HepG2 (cell line): Measurements from ENCODE around the gene CPA2. TPM values are rescaled to one million over a fixed set of nuclear protein-coding genes. Genes with fewer than 3 reads are reported as not detected.

Source experiments
- ATAC-seq: fragments of 200-7000 bp; cut with Tn5 transposase; 3 replicates; pipeline ENCODE4 v1.9.1; 2020; ENCODE audit warnings: mild to moderate bottlenecking, moderate library complexity
- BruUV-seq: library from RNA; stranded (reverse); fragments of 400-500 nt; replicated peaks from 2 replicates; lab custom pipeline; 2021; lab: Mats Ljungman, UMichigan
- CTCF ChIA-PET: fragments of 300-600 bp; formaldehyde crosslinking; extraction: SDS; loops from one replicate; lab custom pipeline; 2021; ENCODE audit warnings: low total read pairs, inconsistent platforms, low intra/inter-chr PET ratio; lab: Yijun Ruan, JAX
- POLR2A ChIA-PET: fragments of 350-600 bp; sonication (Branson Sonifier 250); formaldehyde crosslinking; loops from one replicate; lab custom pipeline; 2020; ENCODE audit warnings: antibody characterized with exemption, inconsistent platforms; lab: Yijun Ruan, JAX
- DNase-seq: peaks from one replicate; pipeline ENCODE4 v3.0.0-alpha.2; 2015; ENCODE audit warnings: low spot score
- FAIRE-seq: peaks from 3 replicates; lab custom pipeline; 2011; peaks lifted over from hg19 to GRCh38; lab: Jason Lieb, UNC
- H2AFZ ChIP-seq: one replicate; pipeline ENCODE4 v1.6.1; 2011; ENCODE audit warnings: low read length, inconsistent platforms
- H3K27ac ChIP-seq: fragments of 300-600 bp; 3 replicates; pipeline ENCODE4 v1.8.0; 2011; ENCODE audit warnings: mixed run types, mild to moderate bottlenecking, mixed read lengths, low read length, inconsistent platforms; ENCODE audit not compliant: insufficient read depth; ENCODE audit errors: extremely low read length
- H3K27me3 ChIP-seq, 2 experiments: fragments of 200-600 bp in 1 of 2; 2 replicates in 1 of 2; 3 replicates in 1 of 2; pipeline versions ENCODE4 v1.6.0 to v1.8.0; 2011; ENCODE audit warnings: low read length in 2 of 2, mild to moderate bottlenecking in 2 of 2, moderate library complexity in 2 of 2, inconsistent platforms in 1 of 2; ENCODE audit not compliant: insufficient read depth in 2 of 2, control insufficient read depth in 1 of 2
- H3K36me3 ChIP-seq, 2 experiments: fragments of 200-600 bp in 1 of 2; replicated peaks in 1 of 2; 2 replicates in 1 of 2; 3 replicates in 1 of 2; pipeline versions ENCODE4 v1.5.1 to v1.8.0; 2011; ENCODE audit warnings: low read length in 2 of 2, inconsistent platforms in 1 of 2; ENCODE audit not compliant: insufficient read depth in 2 of 2, control insufficient read depth in 1 of 2
- H3K4me1 ChIP-seq: 2 replicates; pipeline ENCODE4 v1.5.1; 2012; ENCODE audit warnings: low read length, inconsistent platforms; ENCODE audit not compliant: insufficient read depth
- H3K4me2 ChIP-seq: 2 replicates; pipeline ENCODE4 v1.6.0; 2011; ENCODE audit warnings: low read depth, low read length, inconsistent platforms
- H3K4me3 ChIP-seq, 3 experiments: fragments of 200-600 bp in 1 of 3; sonication (generic), shearing (Covaris generic) in 1 of 3; replicated peaks in 1 of 3; 2 replicates each; pipeline ENCODE4 v1.5.1; 2011 to 2016; ENCODE audit warnings: low read length in 3 of 3, inconsistent platforms in 2 of 3, low read depth in 2 of 3, mild to moderate bottlenecking in 2 of 3, control low read depth in 1 of 3, mixed read lengths in 1 of 3; ENCODE audit not compliant: insufficient read depth in 1 of 3
- H3K79me2 ChIP-seq: one replicate; pipeline ENCODE4 v1.6.1; 2011; ENCODE audit warnings: low read length, inconsistent platforms; ENCODE audit not compliant: insufficient read depth
- H3K9ac ChIP-seq: 2 replicates; pipeline ENCODE4 v1.6.0; 2011; ENCODE audit warnings: mild to moderate bottlenecking, low read depth, low read length, inconsistent platforms; ENCODE audit not compliant: insufficient read depth
- H3K9me3 ChIP-seq: 2 replicates; pipeline ENCODE4 v1.5.1; 2012; ENCODE audit warnings: mild to moderate bottlenecking, low read length
- H4K20me1 ChIP-seq: 2 replicates; pipeline ENCODE4 v1.6.0; 2011; ENCODE audit warnings: inconsistent platforms, mild to moderate bottlenecking, low read length, moderate library complexity; ENCODE audit not compliant: insufficient read depth
- CHD4 ChIP-seq: fragments of 200-600 bp; sonication (generic); IDR thresholded peaks from 2 replicates; pipeline ENCODE4 v1.7.0; 2017; ENCODE audit warnings: mild to moderate bottlenecking, low read length, borderline replicate concordance
- SPEN ChIP-seq: sonication (generic); formaldehyde crosslinking; IDR thresholded peaks from 2 replicates; pipeline ENCODE4 v1.5.1; 2020; ENCODE audit warnings: low read depth, mild to moderate bottlenecking, missing genetic modification reagents
- TBX3 ChIP-seq: fragments of 450-650 bp; IDR thresholded peaks from 2 replicates; pipeline ENCODE4 v1.6.1; 2017; ENCODE audit warnings: antibody characterized with exemption, mild to moderate bottlenecking, inconsistent platforms, borderline replicate concordance
- ZNF441 ChIP-seq: sonication (generic); formaldehyde crosslinking; IDR thresholded peaks from 2 replicates; pipeline ENCODE4 v1.7.0; 2021; ENCODE audit warnings: missing genetic modification reagents, borderline replicate concordance
- ZNF570 ChIP-seq: sonication (generic); formaldehyde crosslinking; IDR thresholded peaks from 2 replicates; pipeline ENCODE4 v1.4.0; 2020; ENCODE audit warnings: mild to moderate bottlenecking, missing genetic modification reagents, borderline replicate concordance
- WGBS: methylation state at CpG from one replicate; pipeline ENCODE4 v1.1.6; 2017; ENCODE audit warnings: low lambda C conversion rate; 5-methylcytosine and 5-hydroxymethylcytosine counted together
- in situ Hi-C: cut with HindIII; loops from 2 replicates; pipeline ENCODE4 v1.10.0; 2017; ENCODE audit warnings: low pct_unique_long_range_greater_than_20kb; ENCODE audit not compliant: extremely low pct_ligation_motif_present
- intact Hi-C: fragments of 100-400 bp; cut with micrococcal nuclease; formaldehyde crosslinking; loops from one replicate; pipeline ENCODE4 v1.10.0; 2022; ENCODE audit not compliant: unreplicated experiment
- polyA plus RNA-seq, 8 experiments: library from polyadenylated mRNA; depleted of rRNA in 3 of 8; stranded (reverse) in 7 of 8; unstranded in 1 of 8; fragments of >200 nt; fragmentation: Illumina TruSeq in 4 of 8; extraction: Trizol in 4 of 8; gene quantifications; 2 replicates each; pipeline versions ENCODE4 v1.2.1 to v1.2.3, GENCODE V29; 2011 to 2016; ENCODE audit warnings: low read depth in 4 of 8, missing spikeins in 1 of 8, mixed read lengths in 1 of 8; ENCODE audit not compliant: insufficient read depth in 1 of 8
- total RNA-seq, 5 experiments: library from RNA; depleted of rRNA; stranded (reverse); fragments of >200 nt; fragmentation: Illumina TruSeq; extraction: Trizol; gene quantifications; 2 replicates each; pipeline ENCODE4 v1.2.3, GENCODE V29; 2016; ENCODE audit warnings: low read depth in 1 of 5
- TF ChIP-seq, protein P1 (sequence below): IDR thresholded peaks from 2 replicates; pipeline ENCODE4 v1.6.1; 2016
- TF ChIP-seq, protein P2 (sequence below): IDR thresholded peaks from 2 replicates; pipeline ENCODE4 v1.6.1; 2016; ENCODE audit warnings: low read depth, missing genetic modification reagents, missing compliant biosample characterization

The CPA2 gene
- total and polyA plus RNA-seq, 2 of the 13 experiments (the other 11 are each of a cell fraction or from before 2014, with no cell fraction given) = not detected

DNA sequence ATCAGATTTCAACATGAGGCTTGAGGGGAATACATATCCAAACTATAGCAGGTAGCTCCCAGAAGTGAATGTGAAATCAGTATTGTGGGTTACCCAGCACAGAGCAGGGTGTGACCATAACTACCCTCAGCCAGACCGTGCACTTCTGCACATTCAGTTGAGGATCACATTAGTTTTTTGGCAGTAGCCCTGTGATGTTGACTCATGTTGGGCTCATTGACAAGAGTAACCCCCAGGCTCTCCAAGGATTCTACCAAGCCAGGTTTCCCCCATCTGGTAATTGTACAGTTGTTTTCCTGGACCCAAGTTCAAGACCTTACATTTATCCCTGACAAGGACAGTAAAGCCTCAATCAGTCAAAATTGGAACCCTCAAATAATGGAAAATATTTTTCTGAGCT is 14.6 kb downstream of the CPA2 start:
- H3K27me3 ChIP-seq = peaks cover 1 to 15% of the 10 kb centered on the region in 2 experiments; a peak in 1 of 5 replicates
- CTCF ChIA-PET = no interaction called here
- in situ Hi-C loops = no loop called here
- H3K4me3 ChIP-seq = no peak overlapping the region
- POLR2A ChIA-PET = no interaction called here
- H3K79me2 ChIP-seq = no peaks in the 10 kb centered on the region
- no peak overlapping the region for H3K27ac ChIP-seq
- intact Hi-C loops = no loop called here
- WGBS = no CpG with 5 or more reads among the region's 1 CpG
- H3K4me2 ChIP-seq = no peak overlapping the region
- H3K9me3 ChIP-seq = no peaks in the 10 kb centered on the region
- no peaks in the 10 kb centered on the region for H3K4me1 ChIP-seq
- H3K9ac ChIP-seq = no peak overlapping the region
- H4K20me1 ChIP-seq = no peaks in the 10 kb centered on the region
- no peaks in the 10 kb centered on the region for H3K36me3 ChIP-seq
- BruUV-seq = no TSS peak
- TF ChIP-seq TBX3 (no peak), CHD4 (no peak), SPEN (CRISPR knock-in tag) (no peak), ZNF441 (CRISPR knock-in tag) (no peak), ZNF570 (CRISPR knock-in tag) (no peak)
- TF ChIP-seq, protein P1, sequence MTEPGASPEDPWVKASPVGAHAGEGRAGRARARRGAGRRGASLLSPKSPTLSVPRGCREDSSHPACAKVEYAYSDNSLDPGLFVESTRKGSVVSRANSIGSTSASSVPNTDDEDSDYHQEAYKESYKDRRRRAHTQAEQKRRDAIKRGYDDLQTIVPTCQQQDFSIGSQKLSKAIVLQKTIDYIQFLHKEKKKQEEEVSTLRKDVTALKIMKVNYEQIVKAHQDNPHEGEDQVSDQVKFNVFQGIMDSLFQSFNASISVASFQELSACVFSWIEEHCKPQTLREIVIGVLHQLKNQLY (CRISPR knock-in tag) = no peak
- TF ChIP-seq, protein P2, sequence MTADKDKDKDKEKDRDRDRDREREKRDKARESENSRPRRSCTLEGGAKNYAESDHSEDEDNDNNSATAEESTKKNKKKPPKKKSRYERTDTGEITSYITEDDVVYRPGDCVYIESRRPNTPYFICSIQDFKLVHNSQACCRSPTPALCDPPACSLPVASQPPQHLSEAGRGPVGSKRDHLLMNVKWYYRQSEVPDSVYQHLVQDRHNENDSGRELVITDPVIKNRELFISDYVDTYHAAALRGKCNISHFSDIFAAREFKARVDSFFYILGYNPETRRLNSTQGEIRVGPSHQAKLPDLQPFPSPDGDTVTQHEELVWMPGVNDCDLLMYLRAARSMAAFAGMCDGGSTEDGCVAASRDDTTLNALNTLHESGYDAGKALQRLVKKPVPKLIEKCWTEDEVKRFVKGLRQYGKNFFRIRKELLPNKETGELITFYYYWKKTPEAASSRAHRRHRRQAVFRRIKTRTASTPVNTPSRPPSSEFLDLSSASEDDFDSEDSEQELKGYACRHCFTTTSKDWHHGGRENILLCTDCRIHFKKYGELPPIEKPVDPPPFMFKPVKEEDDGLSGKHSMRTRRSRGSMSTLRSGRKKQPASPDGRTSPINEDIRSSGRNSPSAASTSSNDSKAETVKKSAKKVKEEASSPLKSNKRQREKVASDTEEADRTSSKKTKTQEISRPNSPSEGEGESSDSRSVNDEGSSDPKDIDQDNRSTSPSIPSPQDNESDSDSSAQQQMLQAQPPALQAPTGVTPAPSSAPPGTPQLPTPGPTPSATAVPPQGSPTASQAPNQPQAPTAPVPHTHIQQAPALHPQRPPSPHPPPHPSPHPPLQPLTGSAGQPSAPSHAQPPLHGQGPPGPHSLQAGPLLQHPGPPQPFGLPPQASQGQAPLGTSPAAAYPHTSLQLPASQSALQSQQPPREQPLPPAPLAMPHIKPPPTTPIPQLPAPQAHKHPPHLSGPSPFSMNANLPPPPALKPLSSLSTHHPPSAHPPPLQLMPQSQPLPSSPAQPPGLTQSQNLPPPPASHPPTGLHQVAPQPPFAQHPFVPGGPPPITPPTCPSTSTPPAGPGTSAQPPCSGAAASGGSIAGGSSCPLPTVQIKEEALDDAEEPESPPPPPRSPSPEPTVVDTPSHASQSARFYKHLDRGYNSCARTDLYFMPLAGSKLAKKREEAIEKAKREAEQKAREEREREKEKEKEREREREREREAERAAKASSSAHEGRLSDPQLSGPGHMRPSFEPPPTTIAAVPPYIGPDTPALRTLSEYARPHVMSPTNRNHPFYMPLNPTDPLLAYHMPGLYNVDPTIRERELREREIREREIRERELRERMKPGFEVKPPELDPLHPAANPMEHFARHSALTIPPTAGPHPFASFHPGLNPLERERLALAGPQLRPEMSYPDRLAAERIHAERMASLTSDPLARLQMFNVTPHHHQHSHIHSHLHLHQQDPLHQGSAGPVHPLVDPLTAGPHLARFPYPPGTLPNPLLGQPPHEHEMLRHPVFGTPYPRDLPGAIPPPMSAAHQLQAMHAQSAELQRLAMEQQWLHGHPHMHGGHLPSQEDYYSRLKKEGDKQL (CRISPR knock-in tag) = no peak
- no peak for DNase-seq
- FAIRE-seq = no peak
- ATAC-seq = no peak
- H2AFZ ChIP-seq = no peak overlapping the region
